Panc1 (cell line): ENCODE data around the gene AKT1S1. TPM values are rescaled to one million over a fixed set of nuclear protein-coding genes. Genes with fewer than 3 reads are reported as not detected.

Experiments
- ATAC-seq: fragments of 200-7000 bp; cut with Tn5 transposase; 2 replicates; pipeline ENCODE4 v1.9.1; 2020; ENCODE audit warnings: mild to moderate bottlenecking, moderate library complexity
- BruUV-seq: library from RNA; stranded (reverse); fragments of 400-500 nt; replicated peaks from 2 replicates; lab custom pipeline; 2021; lab: Mats Ljungman, UMichigan
- CTCF ChIA-PET: fragments of 300-600 bp; sonication (Branson Sonifier 250); formaldehyde crosslinking; loops from one replicate; lab custom pipeline; 2022; ENCODE audit warnings: antibody characterized with exemption; lab: Charles Lee
- POLR2A ChIA-PET: fragments of 300-600 bp; sonication (Branson Sonifier 250); formaldehyde crosslinking; loops from one replicate; lab custom pipeline; 2022; ENCODE audit warnings: antibody characterized with exemption; lab: Charles Lee
- DNase-seq: peaks from one replicate; pipeline ENCODE4 v3.0.0-alpha.2; 2010; ENCODE audit warnings: low read depth, low spot score
- H3K27ac ChIP-seq: 2 replicates; pipeline ENCODE4 v1.5.1; 2011; ENCODE audit warnings: mild to moderate bottlenecking, low read length, inconsistent platforms
- H3K27me3 ChIP-seq: fragments of 200-500 bp; sonication (Bioruptor generic); 2 replicates; pipeline ENCODE4 v1.6.0; 2014; ENCODE audit warnings: low read length, inconsistent platforms; ENCODE audit not compliant: control insufficient read depth, insufficient read depth
- H3K36me3 ChIP-seq: fragments of 200-500 bp; sonication (Bioruptor generic); 2 replicates; pipeline ENCODE4 v1.5.1; 2014; ENCODE audit warnings: inconsistent platforms, mild to moderate bottlenecking, low read length, moderate library complexity; ENCODE audit not compliant: control insufficient read depth, insufficient read depth
- H3K4me1 ChIP-seq: 2 replicates; pipeline ENCODE4 v1.5.1; 2011; ENCODE audit warnings: inconsistent platforms, mild to moderate bottlenecking, low read length, moderate library complexity; ENCODE audit not compliant: control insufficient read depth, insufficient read depth
- H3K4me3 ChIP-seq, 2 experiments: 2 replicates each; pipeline ENCODE4 v1.5.1; 2011 to 2012; ENCODE audit warnings: low read depth in 2 of 2, low read length in 2 of 2, mild to moderate bottlenecking in 2 of 2, inconsistent platforms in 1 of 2, moderate library complexity in 1 of 2
- H3K9me3 ChIP-seq: fragments of 200-500 bp; sonication (Bioruptor generic); 2 replicates; pipeline ENCODE4 v1.5.1; 2014; ENCODE audit warnings: low read depth, mild to moderate bottlenecking, inconsistent platforms, low read length, moderate library complexity; ENCODE audit not compliant: control insufficient read depth, insufficient read depth
- POLR2AphosphoS5 ChIP-seq: IDR thresholded peaks from 2 replicates; pipeline ENCODE4 v1.6.1; 2012; ENCODE audit warnings: mild to moderate bottlenecking, low read depth, low read length, moderate library complexity
- REST ChIP-seq, 2 experiments: IDR thresholded peaks; 2 replicates each; pipeline ENCODE4 v1.6.1; 2011 to 2012; ENCODE audit warnings: low read depth in 2 of 2, control low read depth in 1 of 2, low read length in 1 of 2, mild to moderate bottlenecking in 1 of 2, moderate library complexity in 1 of 2; ENCODE audit not compliant: insufficient read depth in 1 of 2
- SIN3A ChIP-seq: IDR thresholded peaks from 2 replicates; pipeline ENCODE4 v1.6.1; 2012; ENCODE audit warnings: low read depth, mild to moderate bottlenecking, low read length, moderate library complexity, borderline replicate concordance; ENCODE audit not compliant: insufficient read depth
- TCF7L2 ChIP-seq: IDR thresholded peaks from 2 replicates; pipeline ENCODE4 v1.6.1; 2011; ENCODE audit warnings: mild to moderate bottlenecking, low read depth, low read length, inconsistent platforms
- in situ Hi-C: cut with HindIII; loops from 2 replicates; pipeline ENCODE4 v1.10.0; 2016; ENCODE audit warnings: low sequenced_read_pairs, low pct_unique_long_range_greater_than_20kb
- intact Hi-C: fragments of 100-400 bp; cut with micrococcal nuclease; formaldehyde crosslinking; loops from one replicate; pipeline ENCODE4 v1.10.0; 2022; ENCODE audit not compliant: unreplicated experiment
- total RNA-seq: library from RNA; stranded (reverse); gene quantifications from one replicate; pipeline ENCODE4 v1.2.1, GENCODE V29; 2021; ENCODE audit not compliant: unreplicated experiment
- TF ChIP-seq, protein P1 (sequence below): fragments of 450-650 bp; IDR thresholded peaks from 2 replicates; pipeline ENCODE4 v1.5.1; 2017; ENCODE audit warnings: mild to moderate bottlenecking

AKT1S1 gene
- total RNA-seq, 1 experiment from 2014 or later = 92.8 TPM

- no peak overlapping the region for H3K27ac ChIP-seq
- no peaks in the 10 kb centered on the region for H3K27me3 ChIP-seq
- H3K36me3 ChIP-seq = no peaks in the 10 kb centered on the region
- intact Hi-C loops (no loop called here), in situ Hi-C loops (no loop called here)
- TF ChIP-seq, protein P1, sequence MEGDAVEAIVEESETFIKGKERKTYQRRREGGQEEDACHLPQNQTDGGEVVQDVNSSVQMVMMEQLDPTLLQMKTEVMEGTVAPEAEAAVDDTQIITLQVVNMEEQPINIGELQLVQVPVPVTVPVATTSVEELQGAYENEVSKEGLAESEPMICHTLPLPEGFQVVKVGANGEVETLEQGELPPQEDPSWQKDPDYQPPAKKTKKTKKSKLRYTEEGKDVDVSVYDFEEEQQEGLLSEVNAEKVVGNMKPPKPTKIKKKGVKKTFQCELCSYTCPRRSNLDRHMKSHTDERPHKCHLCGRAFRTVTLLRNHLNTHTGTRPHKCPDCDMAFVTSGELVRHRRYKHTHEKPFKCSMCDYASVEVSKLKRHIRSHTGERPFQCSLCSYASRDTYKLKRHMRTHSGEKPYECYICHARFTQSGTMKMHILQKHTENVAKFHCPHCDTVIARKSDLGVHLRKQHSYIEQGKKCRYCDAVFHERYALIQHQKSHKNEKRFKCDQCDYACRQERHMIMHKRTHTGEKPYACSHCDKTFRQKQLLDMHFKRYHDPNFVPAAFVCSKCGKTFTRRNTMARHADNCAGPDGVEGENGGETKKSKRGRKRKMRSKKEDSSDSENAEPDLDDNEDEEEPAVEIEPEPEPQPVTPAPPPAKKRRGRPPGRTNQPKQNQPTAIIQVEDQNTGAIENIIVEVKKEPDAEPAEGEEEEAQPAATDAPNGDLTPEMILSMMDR = no peak
- TF ChIP-seq REST (IDR thresholded peaks at IDR 0.05; ENCODE audit: insufficient read depth in 1 of 2, low read depth in 2 of 2, low read length in 1 of 2) (no peak), POLR2AphosphoS5 (no peak), TCF7L2 (no peak), SIN3A (no peak)
- H3K4me1 ChIP-seq = no peaks in the 10 kb centered on the region
- H3K9me3 ChIP-seq = no peaks in the 10 kb centered on the region
- no TSS peak for BruUV-seq
- ChIA-PET POLR2A (no interaction called here), CTCF (no interaction called here)
- no peak for DNase-seq
- no peak overlapping the region for H3K4me3 ChIP-seq
- no peak for ATAC-seq
These were observed 10.0 kb upstream of the AKT1S1 start for GRCh38 chr19:49887037-49887664.

DNA sequence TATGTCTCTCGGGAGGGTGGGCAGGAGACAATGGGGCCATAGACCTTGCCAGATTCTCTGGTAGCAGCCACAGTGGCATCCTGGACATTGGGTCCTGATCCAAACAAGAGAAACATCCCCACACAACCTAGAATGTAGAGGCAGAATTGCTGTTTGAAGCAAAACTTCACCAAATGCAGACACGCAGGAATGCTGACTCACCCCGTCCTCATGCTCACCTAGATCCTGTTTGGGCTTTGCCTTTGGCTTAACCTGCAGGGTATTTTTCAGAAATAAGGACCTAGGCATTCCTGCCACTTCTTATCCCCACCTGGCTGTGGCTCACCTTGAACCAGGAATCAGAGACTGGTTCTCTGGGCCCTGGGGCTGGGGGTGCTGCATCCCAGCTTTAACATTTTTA lies 7.6 kb upstream of the AKT1S1 start:
- intact Hi-C loops (no loop called here), in situ Hi-C loops (no loop called here)
- no TSS peak for BruUV-seq
- Histone ChIP-seq H3K4me3 (no peak overlapping the region), H3K27ac (no peak overlapping the region), H3K27me3 (no peaks in the 10 kb centered on the region), H3K4me1 (no peaks in the 10 kb centered on the region), H3K36me3 (no peaks in the 10 kb centered on the region), H3K9me3 (no peaks in the 10 kb centered on the region)
- no peak for DNase-seq
- TF ChIP-seq TCF7L2 (no peak), POLR2AphosphoS5 (no peak), SIN3A (no peak), REST (IDR thresholded peaks at IDR 0.05; ENCODE audit: insufficient read depth in 1 of 2, low read depth in 2 of 2, low read length in 1 of 2) (no peak)
- TF ChIP-seq, protein P1 = no peak
- CTCF ChIA-PET = no interaction called here
- no peak for ATAC-seq
- POLR2A ChIA-PET = no interaction called here
